Measurements from ENCODE around the gene ATAD3C. TPM values are rescaled to one million over a fixed set of nuclear protein-coding genes. Genes with fewer than 3 reads are reported as not detected.

ATAD3C gene
- total RNA-seq, 1 donor from 2014 or later = not detected

- H2AFZ ChIP-seq (replicated peaks) = peak overlapping the region; percentile 14
- peak overlapping the region; percentile 41 for H3K4me2 ChIP-seq
- H3K36me3 ChIP-seq = no peaks in the 10 kb centered on the region
- H3K4me3 ChIP-seq = no peak overlapping the region
- H3K79me2 ChIP-seq (ENCODE audit: low read depth) = no peaks in the 10 kb centered on the region
- Mint-ChIP-seq H3K4me1 (peaks cover 42% of the 10 kb centered on the region), H3K36me3 (no peaks in the 10 kb centered on the region), H3K9me3 (no peaks in the 10 kb centered on the region), H3K27ac (no peak overlapping the region), H3K4me3 (no peak overlapping the region), H3K27me3 (ENCODE audit: insufficient read depth, low read depth) (peaks cover 7% of the 10 kb centered on the region)
- no peaks in the 10 kb centered on the region for H4K20me1 ChIP-seq (ENCODE audit: low read depth)
- H3F3A ChIP-seq (ENCODE audit: low read depth) = peaks cover 29% of the 10 kb centered on the region
- H3K9me3 ChIP-seq (ENCODE audit: low read depth) = no peaks in the 10 kb centered on the region
- TF ChIP-seq EZH2phosphoT487 (IDR thresholded peaks at IDR 0.05) (no peak), CTCF (IDR thresholded peaks at IDR 0.05) (no peak)
- no peak overlapping the region for H3K9ac ChIP-seq
- no peak for DNase-seq (ENCODE audit: low spot score)
- peak overlapping the region; percentile 48 for H3K27ac ChIP-seq
- no peaks in the 10 kb centered on the region for H3K27me3 ChIP-seq
- peaks cover 20% of the 10 kb centered on the region for H3K4me1 ChIP-seq
Observed at GRCh38 chr1:1420654-1421141, 28.8 kb upstream of the ATAD3C start.

- Histone ChIP-seq H2AFZ (replicated peaks) (peak within 1 kb of the TSS; percentile 14), H3K4me2 (peak within 1 kb of the TSS; percentile 41), H3F3A (ENCODE audit: low read depth) (peaks cover 35% of the 10 kb centered on the region), H3K27me3 (no peaks in the 10 kb centered on the region), H3K79me2 (ENCODE audit: low read depth) (no peaks in the 10 kb centered on the region), H3K9ac (no peak within 1 kb of the TSS), H3K4me3 (no peak within 1 kb of the TSS), H3K36me3 (no peaks in the 10 kb centered on the region), H4K20me1 (ENCODE audit: low read depth) (no peaks in the 10 kb centered on the region), H3K9me3 (ENCODE audit: low read depth) (no peaks in the 10 kb centered on the region), H3K4me1 (peaks cover 27% of the 10 kb centered on the region), H3K27ac (peak within 1 kb of the TSS; percentile 48)
- H3K9me3 Mint-ChIP-seq = no peaks in the 10 kb centered on the region
- H3K27ac Mint-ChIP-seq = peak within 1 kb of the TSS; percentile 81
- H3K4me1 Mint-ChIP-seq = peaks cover 46% of the 10 kb centered on the region
- H3K4me3 Mint-ChIP-seq = no peak within 1 kb of the TSS
- TF ChIP-seq EZH2phosphoT487 (IDR thresholded peaks at IDR 0.05) = no peak
- no peak for TF ChIP-seq CTCF (IDR thresholded peaks at IDR 0.05)
- TF ChIP-seq EZH2 (IDR thresholded peaks at IDR 0.05) = no peak
- H3K36me3 Mint-ChIP-seq = no peaks in the 10 kb centered on the region
- peak; percentile 42 for DNase-seq (ENCODE audit: low spot score)
- peaks cover 7% of the 10 kb centered on the region for H3K27me3 Mint-ChIP-seq (ENCODE audit: insufficient read depth, low read depth)
Observed at GRCh38 chr1:1421147-1421906, 28.2 kb upstream of the ATAD3C start, which contains the start of gene ANKRD65. Gene ANKRD65 (minus strand): TSS chr1:1421276. CDS start chr1:1421005, 271 bp downstream.

GRCh38 chr1:1421907-1422464 lies 27.5 kb upstream of the ATAD3C start:
- no peak overlapping the region for H3K4me3 ChIP-seq
- Mint-ChIP-seq H3K4me1 (peaks cover 47% of the 10 kb centered on the region), H3K36me3 (no peaks in the 10 kb centered on the region), H3K27me3 (ENCODE audit: insufficient read depth, low read depth) (peaks cover 7% of the 10 kb centered on the region), H3K4me3 (peak overlapping the region; percentile 35), H3K27ac (peak overlapping the region; percentile 57), H3K9me3 (no peaks in the 10 kb centered on the region)
- DNase-seq (ENCODE audit: low spot score) = no peak
- H3F3A ChIP-seq (ENCODE audit: low read depth) = peaks cover 39% of the 10 kb centered on the region
- H3K4me2 ChIP-seq = no peak overlapping the region
- H3K9ac ChIP-seq = no peak overlapping the region
- H4K20me1 ChIP-seq (ENCODE audit: low read depth) = no peaks in the 10 kb centered on the region
- H3K27me3 ChIP-seq = no peaks in the 10 kb centered on the region
- H3K9me3 ChIP-seq (ENCODE audit: low read depth) = no peaks in the 10 kb centered on the region
- no peak overlapping the region for H3K27ac ChIP-seq
- TF ChIP-seq EZH2 (IDR thresholded peaks at IDR 0.05) = no peak
- TF ChIP-seq CTCF (IDR thresholded peaks at IDR 0.05) = no peak
- TF ChIP-seq EZH2phosphoT487 (IDR thresholded peaks at IDR 0.05) = no peak
- H3K4me1 ChIP-seq = peaks cover 31% of the 10 kb centered on the region
- no peak overlapping the region for H2AFZ ChIP-seq (replicated peaks)
- H3K79me2 ChIP-seq (ENCODE audit: low read depth) = no peaks in the 10 kb centered on the region
- H3K36me3 ChIP-seq = no peaks in the 10 kb centered on the region

All from neural progenitor cell (in vitro differentiated cells).